Brain microvascular endothelial cell (primary cell): Measurements from ENCODE around the gene ATP2B3.

Experiments used
- DNase-seq: peaks from one replicate; pipeline ENCODE4 v3.0.0-alpha.2; 2020
- H3K27ac ChIP-seq: fragments of 250-450 bp; sonication (Bioruptor Pico); 2 replicates; pipeline ENCODE4 v1.5.1; 2020; ENCODE audit warnings: mild to moderate bottlenecking, moderate library complexity
- H3K27me3 ChIP-seq: fragments of 250-450 bp; sonication (Bioruptor Pico); replicated peaks from 2 replicates; pipeline ENCODE4 v1.5.1; 2020; ENCODE audit warnings: mild to moderate bottlenecking
- H3K36me3 ChIP-seq: fragments of 250-450 bp; sonication (Bioruptor Pico); replicated peaks from 2 replicates; pipeline ENCODE4 v1.5.1; 2020; ENCODE audit warnings: mild to moderate bottlenecking
- H3K4me3 ChIP-seq: 2 replicates; pipeline ENCODE4 v1.5.1; 2011; ENCODE audit warnings: low read depth, mild to moderate bottlenecking, control low read depth, low read length, moderate library complexity
- CTCF ChIP-seq: IDR thresholded peaks from 2 replicates; pipeline ENCODE4 v1.5.1; 2011; ENCODE audit warnings: low read depth, mild to moderate bottlenecking, moderate library complexity, low read length, control low read depth, inconsistent platforms; ENCODE audit errors: missing control alignments
- in situ Hi-C: cut with HindIII; loops from 2 replicates; pipeline ENCODE4 v1.10.0; 2017; ENCODE audit warnings: low sequenced_read_pairs, low pct_ligation_motif_present

The ATP2B3 gene

GRCh38 chrX:153549807-153550206 lies 32.4 kb downstream of the ATP2B3 start:
- no peak for DNase-seq
- Histone ChIP-seq H3K36me3 (no peaks in the 10 kb centered on the region), H3K27me3 (no peaks in the 10 kb centered on the region), H3K4me3 (no peak overlapping the region), H3K27ac (no peak overlapping the region)
- TF ChIP-seq CTCF, result peak; percentile 3
- in situ Hi-C loops, result no loop called here

- in situ Hi-C loops, result no loop called here
- H3K27me3 ChIP-seq, result no peaks in the 10 kb centered on the region
- no peaks in the 10 kb centered on the region for H3K36me3 ChIP-seq
- no peak for TF ChIP-seq CTCF
- peak; percentile 16 for DNase-seq
- no peak overlapping the region for H3K4me3 ChIP-seq
- no peak overlapping the region for H3K27ac ChIP-seq
These were observed 33.7 kb downstream of the ATP2B3 start for GRCh38 chrX:153551135-153551534.

DNA sequence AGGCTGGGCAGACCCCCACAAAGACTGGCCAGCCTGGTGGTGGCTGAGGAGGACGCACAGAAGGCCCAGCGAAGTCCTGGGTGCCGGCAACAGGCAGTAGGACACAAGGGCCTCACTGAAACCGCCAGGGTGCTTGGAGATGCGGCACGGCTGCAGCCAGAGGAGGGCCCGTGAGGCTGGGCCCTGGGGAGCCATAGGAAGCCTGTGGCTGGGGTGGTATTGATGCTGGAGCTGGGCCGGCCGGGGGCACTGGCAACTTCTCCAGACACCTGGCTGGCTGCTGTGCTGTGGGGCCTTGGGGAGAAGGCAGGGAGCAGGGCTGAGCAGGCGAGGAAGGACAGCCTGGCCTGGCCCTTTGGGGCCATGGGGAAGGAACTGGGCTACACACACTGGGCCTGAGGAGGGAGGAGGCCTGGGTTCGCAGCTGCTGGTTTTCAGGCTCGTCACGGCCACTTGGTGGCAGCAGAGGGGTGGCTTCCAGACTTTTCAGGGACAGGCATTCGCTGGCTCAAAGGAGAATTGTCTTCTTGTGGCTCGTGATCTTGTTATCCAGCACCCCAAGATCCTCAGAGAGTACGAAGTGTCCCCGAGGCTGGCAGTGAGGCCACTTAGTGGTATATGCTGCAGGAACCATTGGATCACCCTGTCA lies 37.2 kb downstream of the ATP2B3 start:
- Histone ChIP-seq H3K27me3 (no peaks in the 10 kb centered on the region), H3K27ac (no peak overlapping the region), H3K4me3 (no peak overlapping the region), H3K36me3 (no peaks in the 10 kb centered on the region)
- in situ Hi-C loops, result no loop called here
- DNase-seq, result peak; percentile 22
- peak; percentile 81 for TF ChIP-seq CTCF

- in situ Hi-C loops, result no loop called here
- no peak for TF ChIP-seq CTCF
- H3K27ac ChIP-seq, result no peak overlapping the region
- H3K36me3 ChIP-seq, result no peaks in the 10 kb centered on the region
- no peak for DNase-seq
- no peak overlapping the region for H3K4me3 ChIP-seq
- no peaks in the 10 kb centered on the region for H3K27me3 ChIP-seq
These were observed 39.3 kb downstream of the ATP2B3 start for GRCh38 chrX:153556767-153557166.

- no peak for DNase-seq
- H3K4me3 ChIP-seq, result no peak overlapping the region
- TF ChIP-seq CTCF, result no peak
- no peaks in the 10 kb centered on the region for H3K27me3 ChIP-seq
- H3K36me3 ChIP-seq, result no peaks in the 10 kb centered on the region
- in situ Hi-C loops, result no loop called here
- H3K27ac ChIP-seq, result no peak overlapping the region
These were observed 40.3 kb downstream of the ATP2B3 start for GRCh38 chrX:153557618-153558355.
